ENCODE results near the gene OLIG2.

Gene OLIG2

DNA sequence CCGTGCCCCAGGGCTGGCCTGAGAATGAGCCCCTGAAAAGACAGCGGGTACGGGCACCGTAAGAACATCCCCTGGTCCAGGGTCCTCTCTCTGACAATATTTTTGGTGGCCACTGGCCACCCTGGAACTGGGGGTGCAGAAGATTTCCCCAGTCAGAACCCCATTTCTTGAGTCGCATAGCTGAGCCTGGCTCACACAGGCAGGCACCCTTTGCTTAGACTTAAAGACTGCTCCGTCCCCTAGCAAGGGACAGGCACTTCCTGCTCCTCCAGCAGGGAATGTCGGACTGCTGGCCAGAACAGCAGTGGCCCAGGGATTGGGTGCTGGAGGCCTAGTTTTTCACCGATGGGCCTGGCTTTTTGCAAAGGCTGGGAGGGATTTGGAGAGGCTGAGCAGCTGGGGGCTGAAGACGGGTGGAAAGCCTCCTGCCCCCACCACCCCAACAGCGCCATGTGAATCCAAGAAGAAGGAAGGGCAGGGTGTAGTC lies 4.3 kb downstream of the OLIG2 start:
- ChIA-PET CTCF (no interaction called here), POLR2A (no interaction called here)
- DNase-seq (ENCODE audit: low read depth, low spot score), result no peak
- TF ChIP-seq, protein P1, sequence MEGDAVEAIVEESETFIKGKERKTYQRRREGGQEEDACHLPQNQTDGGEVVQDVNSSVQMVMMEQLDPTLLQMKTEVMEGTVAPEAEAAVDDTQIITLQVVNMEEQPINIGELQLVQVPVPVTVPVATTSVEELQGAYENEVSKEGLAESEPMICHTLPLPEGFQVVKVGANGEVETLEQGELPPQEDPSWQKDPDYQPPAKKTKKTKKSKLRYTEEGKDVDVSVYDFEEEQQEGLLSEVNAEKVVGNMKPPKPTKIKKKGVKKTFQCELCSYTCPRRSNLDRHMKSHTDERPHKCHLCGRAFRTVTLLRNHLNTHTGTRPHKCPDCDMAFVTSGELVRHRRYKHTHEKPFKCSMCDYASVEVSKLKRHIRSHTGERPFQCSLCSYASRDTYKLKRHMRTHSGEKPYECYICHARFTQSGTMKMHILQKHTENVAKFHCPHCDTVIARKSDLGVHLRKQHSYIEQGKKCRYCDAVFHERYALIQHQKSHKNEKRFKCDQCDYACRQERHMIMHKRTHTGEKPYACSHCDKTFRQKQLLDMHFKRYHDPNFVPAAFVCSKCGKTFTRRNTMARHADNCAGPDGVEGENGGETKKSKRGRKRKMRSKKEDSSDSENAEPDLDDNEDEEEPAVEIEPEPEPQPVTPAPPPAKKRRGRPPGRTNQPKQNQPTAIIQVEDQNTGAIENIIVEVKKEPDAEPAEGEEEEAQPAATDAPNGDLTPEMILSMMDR (IDR thresholded peaks at IDR 0.05; ENCODE audit: insufficient read depth, low read length, missing control alignments), result no peak
- no peak overlapping the region for H3K4me3 ChIP-seq (ENCODE audit: low read depth, low read length)

DNA sequence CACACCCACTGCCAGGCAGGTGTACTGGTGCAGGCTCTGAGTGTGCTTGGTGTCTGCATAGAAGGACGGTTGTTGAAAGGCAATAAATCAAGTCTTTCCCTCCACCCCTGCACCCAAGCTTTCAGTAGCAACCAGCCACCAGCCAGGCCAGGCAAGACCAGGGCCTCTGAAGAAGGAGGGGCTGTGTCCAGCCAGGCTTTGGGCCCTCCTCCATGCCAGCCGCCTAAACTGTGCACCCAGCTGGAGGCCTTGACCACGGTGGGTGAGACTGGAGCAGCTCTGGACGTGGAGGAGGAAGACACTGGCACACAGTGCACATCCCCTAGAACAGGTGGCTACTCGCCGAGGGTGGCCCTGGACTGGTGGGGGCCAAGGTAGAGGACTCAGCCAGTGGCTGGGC lies 4.9 kb downstream of the OLIG2 start:
- POLR2A ChIA-PET, result no interaction called here
- TF ChIP-seq, protein P1 (IDR thresholded peaks at IDR 0.05; ENCODE audit: insufficient read depth, low read length, missing control alignments), result no peak
- CTCF ChIA-PET, result no interaction called here
- H3K4me3 ChIP-seq (ENCODE audit: low read depth, low read length), result no peak overlapping the region
- DNase-seq (ENCODE audit: low read depth, low spot score), result no peak

DNA sequence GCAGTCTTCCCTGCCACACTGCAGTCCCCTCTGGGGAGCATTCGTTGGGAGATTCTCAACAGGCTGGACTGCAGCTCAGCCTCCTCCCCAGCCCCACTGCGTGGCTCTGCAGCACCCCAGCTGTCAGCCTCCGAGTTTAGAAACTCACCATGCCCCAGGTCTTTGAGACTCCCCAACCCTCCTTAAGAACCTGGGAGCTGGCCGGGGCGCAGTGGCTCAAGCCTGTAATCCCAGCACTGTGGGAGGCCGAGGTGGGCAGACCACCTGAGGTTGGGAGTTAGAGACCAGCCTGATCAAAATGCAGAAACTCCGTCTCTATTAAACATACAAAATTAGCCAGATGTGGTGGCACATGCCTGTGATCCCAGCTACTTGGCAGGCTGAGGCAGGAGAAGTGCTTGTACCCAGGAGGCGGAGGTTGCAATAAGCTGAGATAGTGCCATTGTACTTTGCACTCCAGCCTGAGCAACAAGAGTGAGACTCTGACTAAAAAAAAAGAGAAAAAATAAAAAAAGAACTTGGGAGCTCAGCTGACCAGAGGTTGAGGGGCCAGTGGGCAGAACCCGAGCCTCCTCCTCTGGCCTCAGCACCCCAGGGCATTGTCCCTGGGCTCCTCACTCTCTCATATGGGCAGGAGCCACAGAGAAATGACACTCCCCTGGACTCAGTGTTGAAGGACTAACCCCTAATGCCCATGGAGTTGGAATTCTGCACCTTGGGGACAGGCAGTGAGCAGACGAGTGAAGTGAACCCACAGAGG lies 5.6 kb downstream of the OLIG2 start:
- CTCF ChIA-PET, result no interaction called here
- TF ChIP-seq, protein P1 (IDR thresholded peaks at IDR 0.05; ENCODE audit: insufficient read depth, low read length, missing control alignments), result no peak
- POLR2A ChIA-PET, result no interaction called here
- H3K4me3 ChIP-seq (ENCODE audit: low read depth, low read length), result no peak overlapping the region
- DNase-seq (ENCODE audit: low read depth, low spot score), result no peak

DNA sequence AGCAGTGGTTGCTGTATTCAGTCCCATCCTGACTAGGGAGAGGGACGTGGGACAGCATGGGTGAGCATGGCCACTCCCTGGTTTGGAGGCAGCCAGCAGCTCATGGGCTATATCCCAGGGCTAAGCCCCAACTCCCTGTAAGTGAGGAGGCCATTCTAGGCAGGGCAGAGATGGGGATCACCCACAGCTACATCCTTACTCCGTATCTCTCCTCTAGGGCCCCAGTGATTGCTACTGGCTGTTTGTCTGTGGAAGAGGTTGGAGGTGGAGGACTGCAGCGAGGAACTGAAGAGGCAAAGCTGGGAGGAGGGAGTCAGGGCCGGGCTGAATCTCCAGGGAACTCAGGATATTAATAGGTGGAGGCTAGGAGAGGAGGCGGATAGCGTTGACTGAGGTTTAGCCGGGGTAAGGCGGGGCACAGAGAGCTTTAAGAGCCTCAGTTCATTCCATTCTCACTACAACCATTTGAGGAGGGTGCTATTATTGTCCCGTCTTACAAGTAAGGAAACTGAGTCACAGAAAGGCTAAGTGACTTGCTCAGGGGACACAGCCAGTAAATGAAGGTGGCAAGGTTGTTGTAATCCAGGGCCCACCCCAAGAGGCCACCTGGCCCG lies 6.8 kb downstream of the OLIG2 start:
- ChIA-PET CTCF (no interaction called here), POLR2A (no interaction called here)
- no peak overlapping the region for H3K4me3 ChIP-seq (ENCODE audit: low read depth, low read length)
- DNase-seq (ENCODE audit: low read depth, low spot score), result no peak
- TF ChIP-seq, protein P1 (IDR thresholded peaks at IDR 0.05; ENCODE audit: insufficient read depth, low read length, missing control alignments), result no peak

DNA sequence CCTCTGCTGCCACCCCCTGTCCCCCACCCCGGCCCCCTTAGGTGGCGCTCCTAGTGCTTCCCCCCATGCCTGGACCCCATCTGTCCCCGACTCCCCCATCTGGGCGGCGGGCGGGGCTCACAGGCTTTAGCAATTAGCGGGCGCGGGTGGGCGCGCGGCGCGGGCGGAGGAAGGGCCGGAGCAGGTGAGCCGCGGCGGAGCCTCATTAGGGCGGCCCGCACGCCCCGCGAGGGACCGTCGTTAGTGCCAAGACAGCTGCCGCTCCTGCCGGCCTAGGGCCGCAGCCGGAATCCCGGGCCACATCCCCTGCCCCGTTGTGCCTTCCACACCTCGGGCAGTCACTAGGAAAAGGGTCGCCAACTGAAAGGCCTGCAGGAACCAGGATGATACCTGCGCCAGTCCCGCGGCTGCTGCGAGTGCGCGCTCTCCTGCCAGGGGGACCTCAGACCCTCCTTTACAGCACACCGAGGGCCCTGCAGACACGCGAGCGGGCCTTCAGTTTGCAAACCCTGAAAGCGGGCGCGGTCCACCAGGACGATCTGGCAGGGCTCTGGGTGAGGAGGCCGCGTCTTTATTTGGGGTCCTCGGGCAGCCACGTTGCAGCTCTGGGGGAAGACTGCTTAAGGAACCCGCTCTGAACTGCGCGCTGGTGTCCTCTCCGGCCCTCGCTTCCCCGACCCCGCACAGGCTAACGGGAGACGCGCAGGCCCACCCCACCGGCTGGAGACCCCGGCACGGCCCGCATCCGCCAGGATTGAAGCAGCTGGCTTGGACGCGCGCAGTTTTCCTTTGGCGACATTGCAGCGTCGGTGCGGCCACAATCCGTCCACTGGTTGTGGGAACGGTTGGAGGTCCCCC lies 7.6 kb downstream of the OLIG2 start:
- no peak for DNase-seq (ENCODE audit: low read depth, low spot score)
- POLR2A ChIA-PET, result no interaction called here
- TF ChIP-seq, protein P1 (IDR thresholded peaks at IDR 0.05; ENCODE audit: insufficient read depth, low read length, missing control alignments), result no peak
- H3K4me3 ChIP-seq (ENCODE audit: low read depth, low read length), result no peak overlapping the region
- CTCF ChIA-PET, result no interaction called here

DNA sequence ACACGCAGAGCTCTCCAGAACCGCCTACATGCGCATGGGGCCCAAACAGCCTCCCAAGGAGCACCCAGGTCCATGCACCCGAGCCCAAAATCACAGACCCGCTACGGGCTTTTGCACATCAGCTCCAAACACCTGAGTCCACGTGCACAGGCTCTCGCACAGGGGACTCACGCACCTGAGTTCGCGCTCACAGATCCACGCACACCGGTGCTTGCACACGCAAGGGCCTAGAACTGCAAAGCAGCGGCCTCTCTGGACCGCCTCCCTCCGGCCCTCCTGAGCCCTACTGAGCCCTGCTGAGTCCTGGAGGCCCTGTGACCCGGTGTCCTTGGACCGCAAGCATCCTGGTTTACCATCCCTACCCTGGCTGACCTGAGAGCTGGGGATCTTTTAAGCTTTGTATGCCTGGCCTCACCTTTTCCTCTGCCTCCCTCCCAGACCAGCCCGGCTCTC lies 8.3 kb downstream of the OLIG2 start:
- H3K4me3 ChIP-seq (ENCODE audit: low read depth, low read length), result no peak overlapping the region
- ChIA-PET POLR2A (no interaction called here), CTCF (no interaction called here)
- DNase-seq (ENCODE audit: low read depth, low spot score), result no peak
- TF ChIP-seq, protein P1 (IDR thresholded peaks at IDR 0.05; ENCODE audit: insufficient read depth, low read length, missing control alignments), result no peak

Data from AG04449 (cell line).